CD14-positive monocyte (primary cell): ENCODE results near the gene SLC35A3. TPM values are rescaled to one million over a fixed set of nuclear protein-coding genes. Genes with fewer than 3 reads are reported as not detected.

Experiments
- DNase-seq, 3 donors: peaks; one replicate each; pipeline ENCODE4 v3.0.0-alpha.2; 2011 to 2022
- H2AFZ ChIP-seq: 2 replicates; pipeline ENCODE4 v1.6.0; 2012; ENCODE audit warnings: mild to moderate bottlenecking, low read depth, low read length, inconsistent platforms; ENCODE audit not compliant: insufficient read depth, poor library complexity, severe bottlenecking
- H3K27ac ChIP-seq, 2 donors: 1 replicate in 1 of 2; 2 replicates in 1 of 2; pipeline ENCODE4 v1.5.1; 2012 to 2013; ENCODE audit warnings: low read length in 2 of 2, control low read depth in 1 of 2, inconsistent platforms in 1 of 2, low read depth in 1 of 2, mild to moderate bottlenecking in 1 of 2
- H3K27me3 ChIP-seq, 2 donors: one replicate each; pipeline versions ENCODE4 v1.6.0 to v1.6.1; 2011 to 2013; ENCODE audit warnings: low read length in 2 of 2; ENCODE audit not compliant: control insufficient read depth in 2 of 2, insufficient read depth in 2 of 2
- H3K36me3 ChIP-seq, 2 donors: replicated peaks in 1 of 2; 1 replicate in 1 of 2; 2 replicates in 1 of 2; pipeline versions ENCODE4 v1.5.1 to v1.6.1; 2012 to 2013; ENCODE audit warnings: low read length in 2 of 2, control low read depth in 1 of 2, inconsistent platforms in 1 of 2, mild to moderate bottlenecking in 1 of 2; ENCODE audit not compliant: insufficient read depth in 2 of 2, control insufficient read depth in 1 of 2
- H3K4me1 ChIP-seq, 2 donors: 1 replicate in 1 of 2; 2 replicates in 1 of 2; pipeline versions ENCODE4 v1.5.1 to v1.6.1; 2012 to 2013; ENCODE audit warnings: low read length in 2 of 2, control low read depth in 1 of 2, inconsistent platforms in 1 of 2, mild to moderate bottlenecking in 1 of 2, moderate library complexity in 1 of 2; ENCODE audit not compliant: insufficient read depth in 2 of 2, control insufficient read depth in 1 of 2
- H3K4me2 ChIP-seq: replicated peaks from 2 replicates; pipeline ENCODE3; 2012; ENCODE audit warnings: low read length, moderate library complexity, mild to moderate bottlenecking; ENCODE audit not compliant: poor library complexity, severe bottlenecking; ENCODE audit errors: extremely low read depth
- H3K4me3 ChIP-seq, 3 experiments: fragments of 200-600 bp in 1 of 3; sonication (generic) in 1 of 3; replicated peaks in 1 of 3; 1 replicate in 2 of 3; 2 replicates in 1 of 3; pipeline ENCODE4 v1.5.1; 2011 to 2013; ENCODE audit warnings: low read length in 3 of 3, mild to moderate bottlenecking in 3 of 3, control low read depth in 2 of 3, low read depth in 2 of 3, inconsistent platforms in 1 of 3, moderate library complexity in 1 of 3
- H3K79me2 ChIP-seq: 2 replicates; pipeline ENCODE4 v1.6.0; 2012; ENCODE audit warnings: mild to moderate bottlenecking, control low read depth, inconsistent platforms, low read length, moderate library complexity; ENCODE audit not compliant: insufficient read depth
- H3K9ac ChIP-seq: 2 replicates; pipeline ENCODE4 v1.6.0; 2017; ENCODE audit warnings: low read length, mild to moderate bottlenecking; ENCODE audit not compliant: insufficient read depth, poor library complexity, severe bottlenecking
- H3K9me3 ChIP-seq, 2 donors: replicated peaks in 1 of 2; 1 replicate in 1 of 2; 2 replicates in 1 of 2; pipeline versions ENCODE4 v1.5.1 to v1.6.1; 2012 to 2013; ENCODE audit warnings: low read length in 2 of 2, control low read depth in 1 of 2; ENCODE audit not compliant: control insufficient read depth in 1 of 2, insufficient read depth in 1 of 2
- H4K20me1 ChIP-seq: 2 replicates; pipeline ENCODE4 v1.6.0; 2012; ENCODE audit warnings: mild to moderate bottlenecking, low read length, control low read depth, moderate library complexity; ENCODE audit not compliant: insufficient read depth
- H3K27ac Mint-ChIP-seq, 7 donors: one replicate each; pipeline ENCODE4 v1.8.0; 2020; ENCODE audit warnings: mild to moderate bottlenecking in 7 of 7, mixed read lengths in 7 of 7, moderate library complexity in 6 of 7, inconsistent platforms in 2 of 7
- H3K27me3 Mint-ChIP-seq, 3 donors: one replicate each; pipeline ENCODE4 v1.8.0; 2021 to 2022; ENCODE audit warnings: low read depth in 3 of 3, mild to moderate bottlenecking in 3 of 3, mixed read lengths in 3 of 3, moderate library complexity in 3 of 3, inconsistent platforms in 1 of 3
- H3K36me3 Mint-ChIP-seq, 2 donors: one replicate each; pipeline ENCODE4 v1.8.0; 2020; ENCODE audit warnings: mixed read lengths in 2 of 2, inconsistent platforms in 1 of 2, mild to moderate bottlenecking in 1 of 2
- H3K4me1 Mint-ChIP-seq: one replicate; pipeline ENCODE4 v1.8.0; 2020; ENCODE audit warnings: mild to moderate bottlenecking, mixed read lengths
- H3K4me3 Mint-ChIP-seq, 2 donors: one replicate each; pipeline ENCODE4 v1.8.0; 2020; ENCODE audit warnings: mild to moderate bottlenecking in 2 of 2, mixed read lengths in 2 of 2, moderate library complexity in 1 of 2
- H3K9me3 Mint-ChIP-seq, 7 donors: one replicate each; pipeline ENCODE4 v1.8.0; 2020 to 2022; ENCODE audit warnings: mixed read lengths in 7 of 7, mild to moderate bottlenecking in 6 of 7, moderate library complexity in 6 of 7, inconsistent platforms in 2 of 7
- CTCF ChIP-seq: fragments of 200-600 bp; IDR thresholded peaks from one replicate; pipeline ENCODE4 v1.8.0; 2022; ENCODE audit warnings: antibody characterized with exemption, mild to moderate bottlenecking
- WGBS: methylation state at CpG from one replicate; pipeline ENCODE4 v1.1.5; 2013; ENCODE audit warnings: missing lambda C conversion rate; ENCODE audit not compliant: insufficient coverage; 5-methylcytosine and 5-hydroxymethylcytosine counted together
- intact Hi-C, 2 donors: fragments of 100-400 bp; cut with micrococcal nuclease; formaldehyde crosslinking; loops; one replicate each; pipeline versions ENCODE4 v1.15.0 to v1.15.1; 2023
- polyA plus RNA-seq, 3 donors: library from polyadenylated mRNA; depleted of rRNA in 1 of 3; unstranded in 2 of 3; stranded (reverse) in 1 of 3; fragments of 300-500 nt in 2 of 3; fragments of >200 nt in 1 of 3; fragmentation: Illumina TruSeq in 2 of 3; gene quantifications; 1 replicate in 2 of 3; 2 replicates in 1 of 3; pipeline ENCODE4 v1.2.3, GENCODE V29; 2012 to 2021

Gene SLC35A3
- polyA plus RNA-seq, 3 donors, result 10.1 to 14.3 (median 13.0) TPM

DNA sequence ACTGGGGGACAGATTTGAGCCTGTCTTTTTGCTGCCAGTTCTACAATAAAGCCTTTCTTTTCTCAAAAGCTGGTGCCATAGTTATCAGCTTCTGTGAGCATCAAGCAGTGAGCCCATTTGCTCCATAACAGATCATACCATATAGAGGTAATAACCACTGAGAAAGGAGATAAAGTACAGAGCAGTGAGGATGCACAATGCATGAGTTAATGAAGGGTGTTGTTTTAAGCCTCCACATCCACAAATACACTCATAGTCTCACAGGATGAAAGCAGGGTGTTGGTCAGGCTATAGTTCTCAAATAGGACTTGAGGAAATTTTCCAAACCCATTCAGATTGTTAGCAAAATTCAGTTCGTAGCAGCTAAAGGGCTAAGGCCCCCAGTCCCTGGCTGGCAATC is 25.6 kb upstream of the SLC35A3 start:
- no peaks in the 10 kb centered on the region for H3K9me3 Mint-ChIP-seq
- WGBS, result 88% methylated on average over 1 of the region's 1 CpG
- H3K27me3 ChIP-seq, result no peaks in the 10 kb centered on the region
- H3K79me2 ChIP-seq, result no peaks in the 10 kb centered on the region
- DNase-seq, result no peak
- no peak overlapping the region for H3K9ac ChIP-seq
- peaks cover 0 to 2% (median 0%) of the 10 kb centered on the region in 3 donors for H3K27me3 Mint-ChIP-seq
- no peaks in the 10 kb centered on the region for H4K20me1 ChIP-seq
- H3K27ac Mint-ChIP-seq, result no peak overlapping the region
- H3K4me1 ChIP-seq, result no peaks in the 10 kb centered on the region
- H3K4me3 ChIP-seq, result no peak overlapping the region
- no peak for TF ChIP-seq CTCF
- no peak overlapping the region for H3K4me2 ChIP-seq
- H3K4me1 Mint-ChIP-seq, result no peaks in the 10 kb centered on the region
- H3K36me3 ChIP-seq, result no peaks in the 10 kb centered on the region
- no peak overlapping the region for H2AFZ ChIP-seq
- no peaks in the 10 kb centered on the region for H3K36me3 Mint-ChIP-seq
- H3K27ac ChIP-seq, result no peak overlapping the region
- H3K4me3 Mint-ChIP-seq, result no peak overlapping the region
- intact Hi-C loops, result no loop called here
- H3K9me3 ChIP-seq, result no peaks in the 10 kb centered on the region

DNA sequence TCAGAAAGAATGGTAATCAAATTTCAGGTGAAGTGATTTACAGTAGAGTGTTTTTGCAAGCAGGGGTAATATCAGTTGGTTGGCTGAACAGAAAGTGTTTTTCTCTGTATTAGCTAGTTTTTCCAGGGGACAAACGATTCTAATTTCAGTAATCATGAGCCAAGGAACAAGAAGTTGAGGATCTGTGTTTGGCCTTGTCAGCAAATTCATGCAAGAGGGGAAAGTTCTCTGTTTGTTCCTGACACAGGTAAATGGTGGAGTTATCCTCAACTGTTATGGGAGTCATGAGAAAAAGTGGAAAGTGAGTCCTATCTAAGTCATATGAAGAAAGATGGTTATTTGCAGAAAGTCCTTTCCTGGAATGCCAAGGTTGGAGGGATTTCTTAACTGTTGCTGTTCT is 24.6 kb upstream of the SLC35A3 start:
- Mint-ChIP-seq H3K4me3 (no peak overlapping the region), H3K36me3 (no peaks in the 10 kb centered on the region), H3K27me3 (peaks cover 0 to 2% (median 0%) of the 10 kb centered on the region in 3 donors), H3K4me1 (no peaks in the 10 kb centered on the region), H3K9me3 (no peaks in the 10 kb centered on the region), H3K27ac (no peak overlapping the region)
- no peaks in the 10 kb centered on the region for H3K79me2 ChIP-seq
- no peak for TF ChIP-seq CTCF
- H3K27me3 ChIP-seq, result no peaks in the 10 kb centered on the region
- no peaks in the 10 kb centered on the region for H3K36me3 ChIP-seq
- intact Hi-C loops, result no loop called here
- H3K4me1 ChIP-seq, result no peaks in the 10 kb centered on the region
- H3K4me3 ChIP-seq, result no peak overlapping the region
- no peak overlapping the region for H3K4me2 ChIP-seq
- H3K9ac ChIP-seq, result no peak overlapping the region
- 83% methylated on average over 1 of the region's 1 CpG for WGBS
- H3K27ac ChIP-seq, result no peak overlapping the region
- H4K20me1 ChIP-seq, result no peaks in the 10 kb centered on the region
- H3K9me3 ChIP-seq, result no peaks in the 10 kb centered on the region
- H2AFZ ChIP-seq, result no peak overlapping the region
- no peak for DNase-seq
